HL-60 (cell line): ENCODE measurements around the gene DAB2IP.

Experiments
- CTCF ChIP-seq: IDR thresholded peaks from one replicate; pipeline ENCODE4 v1.5.1; 2011; ENCODE audit warnings: low read length, control low read depth, inconsistent platforms; ENCODE audit not compliant: insufficient read depth
- POLR2AphosphoS5 ChIP-seq: IDR thresholded peaks from 2 replicates; pipeline ENCODE4 v1.6.1; 2012; ENCODE audit warnings: low read depth
- REST ChIP-seq: IDR thresholded peaks from 2 replicates; pipeline ENCODE4 v1.6.1; 2012; ENCODE audit warnings: low read depth; ENCODE audit not compliant: insufficient replicate concordance

DNA sequence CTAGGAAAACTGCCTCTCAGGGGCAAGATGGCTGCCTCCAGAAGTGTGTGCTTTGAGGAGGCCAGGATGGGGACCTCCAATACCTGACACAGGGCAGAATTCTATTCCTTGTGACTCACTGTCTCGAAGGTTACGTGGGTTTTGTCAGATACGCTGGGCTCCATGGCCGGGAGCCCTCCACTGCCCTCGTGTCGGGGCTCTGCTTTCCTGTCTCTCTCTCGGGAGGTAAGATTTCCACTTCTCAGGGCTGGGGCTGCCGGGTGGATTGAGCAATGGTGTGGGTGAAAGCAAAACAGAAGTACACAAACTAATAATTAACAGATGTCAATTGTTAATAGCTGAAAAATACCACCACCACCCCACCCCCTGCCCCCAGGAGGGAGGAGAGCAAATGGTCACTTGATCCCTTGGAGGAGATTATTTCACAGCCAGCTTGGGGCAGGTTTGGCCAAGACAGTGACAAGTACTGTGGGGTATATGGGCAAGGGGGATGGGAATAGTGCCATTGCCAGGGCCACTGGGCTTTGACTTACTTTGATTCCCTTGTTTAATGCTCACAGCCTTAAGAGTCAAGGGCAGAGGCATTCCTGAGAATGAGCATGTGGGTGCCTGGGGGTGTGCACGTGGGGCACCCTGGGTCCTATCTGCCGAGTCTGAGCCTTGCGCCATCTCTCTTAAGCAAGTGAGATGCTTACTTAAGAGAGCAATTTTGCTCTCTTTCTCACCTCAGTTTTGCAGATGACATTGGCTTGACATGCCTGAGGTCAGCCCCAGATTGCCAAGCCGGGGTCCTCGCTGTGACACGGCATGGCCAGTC, 28.8 kb upstream of the DAB2IP start:
- TF ChIP-seq CTCF (no peak), POLR2AphosphoS5 (no peak), REST (no peak)
